Measurements from ENCODE around the gene SYCP1. TPM values are rescaled to one million over a fixed set of nuclear protein-coding genes. Genes with fewer than 3 reads are reported as not detected.
"Not testable (repeated sequence)": the region's sequence is repeated elsewhere in the genome, so short reads cannot be mapped to it uniquely, and the experiment has no call there.

The SYCP1 gene
- total RNA-seq, 2 experiments from 2014 or later, result not detected

- POLR2A ChIA-PET, result no interaction called here
Measured at GRCh38 chr1:114892194-114892918, 37.7 kb downstream of the SYCP1 start.

DNA sequence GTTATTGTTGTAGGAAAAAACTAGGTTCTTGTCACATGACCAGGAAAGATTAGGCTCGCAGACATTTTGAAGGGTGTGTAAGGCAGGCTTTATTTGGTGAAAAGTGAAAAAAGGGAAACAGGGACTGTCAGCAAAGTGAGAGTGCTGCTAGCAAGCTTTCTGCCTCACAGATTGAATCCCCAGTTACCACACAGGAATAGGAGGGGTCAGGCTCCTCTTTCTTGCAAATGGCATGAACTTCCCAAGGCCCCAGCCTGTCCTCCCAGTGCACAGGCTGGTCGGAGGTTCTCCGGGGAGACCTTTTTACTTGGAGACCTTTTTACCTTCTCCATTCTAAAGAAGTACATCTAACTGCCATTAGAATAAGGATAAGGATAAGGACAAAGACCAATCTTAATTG is 42.1 kb downstream of the SYCP1 start:
- H3K4me1 Mint-ChIP-seq (ENCODE audit: low read depth), result no peaks in the 10 kb centered on the region
- no peak for DNase-seq
- POLR2A ChIA-PET, result no interaction called here
- no peak for ATAC-seq
- CTCF ChIA-PET, result no interaction called here
- no peaks in the 10 kb centered on the region for H3K9me3 Mint-ChIP-seq (ENCODE audit: insufficient read depth)
- no peak overlapping the region for H3K27ac Mint-ChIP-seq
- H3K36me3 Mint-ChIP-seq (ENCODE audit: low read depth), result no peaks in the 10 kb centered on the region
- no peak overlapping the region for H3K4me3 Mint-ChIP-seq
- H3K27me3 Mint-ChIP-seq (ENCODE audit: low read depth), result peaks cover 17% of the 10 kb centered on the region

More at GRCh38 chr1:114892194-114892918, 37.7 kb downstream of the SYCP1 start:
- Mint-ChIP-seq H3K36me3 (ENCODE audit: low read depth) (no peaks in the 10 kb centered on the region), H3K27ac (no peak overlapping the region), H3K4me3 (no peak overlapping the region), H3K27me3 (ENCODE audit: low read depth) (peaks cover 26% of the 10 kb centered on the region), H3K9me3 (ENCODE audit: insufficient read depth) (no peaks in the 10 kb centered on the region), H3K4me1 (ENCODE audit: low read depth) (no peaks in the 10 kb centered on the region)
- no peak for ATAC-seq
- CTCF ChIA-PET, result no interaction called here
- DNase-seq, result no peak

DNA sequence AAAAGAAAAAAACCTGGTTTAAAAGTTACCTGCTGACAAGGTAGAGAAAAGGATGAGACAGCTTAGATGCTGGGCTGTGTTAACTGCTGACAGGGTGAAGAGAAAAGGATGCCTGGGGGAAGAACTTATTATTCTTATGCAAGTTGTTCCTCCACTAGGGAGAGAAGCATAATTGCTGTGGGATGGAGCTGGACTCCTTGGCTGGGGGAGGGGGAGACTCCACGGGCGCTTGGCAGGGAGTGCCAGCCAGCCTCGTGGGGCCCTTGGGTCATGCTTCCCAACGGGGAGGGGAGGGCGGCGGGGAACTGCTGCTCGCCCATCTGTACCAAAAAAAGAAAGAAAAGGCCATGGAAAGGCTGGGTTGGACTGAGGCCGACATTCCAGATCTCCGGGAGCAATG is 47.2 kb downstream of the SYCP1 start:
- H3K27ac Mint-ChIP-seq, result no peak overlapping the region
- ATAC-seq (no peak), DNase-seq (no peak)
- POLR2A ChIA-PET, result no interaction called here
- CTCF ChIA-PET, result no interaction called here
- peaks cover 4% of the 10 kb centered on the region for H3K27me3 Mint-ChIP-seq (ENCODE audit: low read depth)
- H3K4me1 Mint-ChIP-seq (ENCODE audit: low read depth), result no peaks in the 10 kb centered on the region
- H3K9me3 Mint-ChIP-seq (ENCODE audit: insufficient read depth), result no peaks in the 10 kb centered on the region
- no peaks in the 10 kb centered on the region for H3K36me3 Mint-ChIP-seq (ENCODE audit: low read depth)
- H3K4me3 Mint-ChIP-seq, result no peak overlapping the region

GRCh38 chr1:114902343-114902742 is 47.7 kb downstream of the SYCP1 start:
- no peaks in the 10 kb centered on the region for H3K9me3 Mint-ChIP-seq (ENCODE audit: insufficient read depth)
- CTCF ChIA-PET, result no interaction called here

DNA sequence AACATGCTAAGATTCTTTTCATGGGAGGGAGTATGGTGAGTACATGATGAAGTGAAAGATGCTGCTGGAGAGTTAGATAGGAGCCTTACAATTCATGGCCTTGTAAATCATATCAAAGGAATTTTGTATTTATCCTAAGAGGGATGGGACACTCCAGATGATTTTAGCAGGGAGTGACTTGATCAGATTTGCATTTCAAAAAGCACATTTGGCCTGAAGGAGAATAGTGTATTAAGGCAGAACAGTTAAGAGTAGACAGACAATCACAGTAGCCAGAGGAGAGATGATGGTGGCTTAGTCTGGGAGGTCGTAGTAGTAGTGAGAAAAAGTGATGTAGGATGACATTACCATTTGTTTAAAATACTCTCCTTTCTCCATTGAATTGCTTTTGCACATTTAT is 48.8 kb downstream of the SYCP1 start:
- H3K9me3 Mint-ChIP-seq (ENCODE audit: insufficient read depth), result no peaks in the 10 kb centered on the region
- H3K27me3 Mint-ChIP-seq (ENCODE audit: low read depth), result peaks cover 7% of the 10 kb centered on the region
- ATAC-seq (no peak), DNase-seq (no peak)
- no peaks in the 10 kb centered on the region for H3K4me1 Mint-ChIP-seq (ENCODE audit: low read depth)
- H3K36me3 Mint-ChIP-seq (ENCODE audit: low read depth), result no peaks in the 10 kb centered on the region
- no peak overlapping the region for H3K27ac Mint-ChIP-seq
- ChIA-PET POLR2A (no interaction called here), CTCF (no interaction called here)
- no peak overlapping the region for H3K4me3 Mint-ChIP-seq

More at GRCh38 chr1:114902343-114902742, 47.7 kb downstream of the SYCP1 start:
- POLR2A ChIA-PET, result no interaction called here
- Mint-ChIP-seq H3K27me3 (ENCODE audit: low read depth) (peaks cover 4% of the 10 kb centered on the region), H3K27ac (no peak overlapping the region), H3K4me3 (no peak overlapping the region), H3K36me3 (ENCODE audit: low read depth) (no peaks in the 10 kb centered on the region), H3K4me1 (ENCODE audit: low read depth) (no peaks in the 10 kb centered on the region)
- DNase-seq (no peak), ATAC-seq (no peak)

DNA sequence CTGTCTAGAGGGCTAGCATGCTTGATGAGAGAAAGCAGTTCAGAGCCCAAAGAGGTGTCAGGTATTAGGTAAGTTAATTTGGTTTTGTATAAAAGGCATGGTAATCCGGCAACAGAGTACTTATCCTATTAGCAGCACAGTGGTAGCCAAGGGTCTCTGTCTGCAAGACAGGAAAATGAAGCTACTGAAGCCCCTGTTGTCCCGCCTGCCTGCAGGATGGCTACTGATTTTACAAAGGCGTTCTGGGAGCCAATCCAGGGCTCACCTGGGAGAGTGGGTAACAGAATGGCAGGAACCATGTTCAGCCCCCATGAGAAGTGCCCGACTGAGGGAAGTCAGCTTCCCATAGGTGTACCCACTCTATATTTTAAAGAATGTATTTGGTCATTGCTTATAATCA is 61.1 kb downstream of the SYCP1 start:
- CTCF ChIA-PET; H3K4me3 Mint-ChIP-seq; DNase-seq; H3K4me1 Mint-ChIP-seq (ENCODE audit: low read depth); H3K9me3 Mint-ChIP-seq (ENCODE audit: insufficient read depth); H3K36me3 Mint-ChIP-seq (ENCODE audit: low read depth); H3K27ac Mint-ChIP-seq; ATAC-seq; POLR2A ChIA-PET: not testable (repeated sequence)
- H3K27me3 Mint-ChIP-seq (ENCODE audit: low read depth), result peaks cover 37% of the 10 kb centered on the region

DNA sequence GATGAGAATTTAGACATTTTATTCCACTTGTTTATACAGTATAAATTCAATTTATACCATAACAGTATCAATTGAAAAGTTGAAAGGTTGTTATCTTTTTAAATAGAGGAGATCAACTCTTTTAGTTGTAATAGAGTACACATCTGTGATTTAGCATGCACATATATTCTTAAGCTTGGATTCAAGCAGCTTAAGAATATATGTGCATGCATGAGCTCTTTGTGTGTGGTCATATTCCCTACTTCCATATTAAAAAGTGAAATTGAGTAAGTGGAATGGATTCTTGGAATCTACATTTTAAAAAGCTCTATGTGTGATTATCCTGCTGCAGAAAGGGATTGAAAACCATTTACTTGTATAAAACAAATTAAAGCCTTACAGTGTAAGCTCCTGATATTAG is 71.9 kb downstream of the SYCP1 start:
- POLR2A ChIA-PET, result no interaction called here
- Mint-ChIP-seq H3K4me3 (no peak overlapping the region), H3K9me3 (ENCODE audit: insufficient read depth) (no peaks in the 10 kb centered on the region), H3K4me1 (ENCODE audit: low read depth) (no peaks in the 10 kb centered on the region), H3K27me3 (ENCODE audit: low read depth) (peaks cover 9% of the 10 kb centered on the region), H3K36me3 (ENCODE audit: low read depth) (peaks cover 3% of the 10 kb centered on the region), H3K27ac (no peak overlapping the region)
- CTCF ChIA-PET, result no interaction called here
- no peak for ATAC-seq
- no peak for DNase-seq

DNA sequence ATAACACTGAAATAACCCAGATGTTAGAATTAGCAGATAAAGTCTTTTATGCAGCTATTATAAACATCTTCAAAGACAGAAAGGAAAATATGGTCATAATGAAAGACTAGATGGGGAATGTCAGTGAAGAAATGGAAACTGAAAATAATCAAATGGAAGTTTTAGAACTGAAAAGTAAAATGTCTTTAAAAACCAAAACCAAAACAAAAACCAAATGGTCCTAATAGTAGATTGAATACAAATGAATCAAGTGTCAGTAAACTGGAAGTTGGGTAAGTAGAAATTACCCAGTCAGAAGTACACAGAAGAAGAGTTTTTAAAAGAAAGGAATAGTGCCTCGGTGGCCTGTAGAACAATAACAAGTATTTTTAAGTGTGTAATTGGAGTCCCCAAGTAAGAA is 72.7 kb downstream of the SYCP1 start:
- DNase-seq, result no peak
- Mint-ChIP-seq H3K27me3 (ENCODE audit: low read depth) (peaks cover 9% of the 10 kb centered on the region), H3K27ac (no peak overlapping the region), H3K9me3 (ENCODE audit: insufficient read depth) (no peaks in the 10 kb centered on the region), H3K36me3 (ENCODE audit: low read depth) (peaks cover 3% of the 10 kb centered on the region), H3K4me1 (ENCODE audit: low read depth) (no peaks in the 10 kb centered on the region), H3K4me3 (no peak overlapping the region)
- ATAC-seq, result no peak
- POLR2A ChIA-PET, result no interaction called here
- CTCF ChIA-PET, result no interaction called here

DNA sequence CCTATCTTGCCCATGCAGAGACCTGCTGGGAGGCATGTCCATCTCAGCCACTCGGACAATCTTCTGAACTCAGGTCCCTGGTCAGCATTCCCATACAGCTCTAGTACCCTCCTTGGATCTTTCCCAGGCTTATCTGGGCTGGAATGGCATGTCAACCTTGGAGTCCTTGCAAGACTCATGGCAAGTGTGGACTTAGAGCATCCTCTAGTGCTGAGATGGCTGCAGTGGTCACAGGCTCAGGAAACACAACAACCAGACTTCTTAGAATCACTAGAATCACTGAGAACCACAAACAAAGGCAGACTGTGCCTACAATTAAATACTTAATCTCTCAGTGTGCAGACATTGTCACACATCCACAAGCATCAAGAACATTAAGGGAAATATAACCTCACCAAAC is 101.9 kb downstream of the SYCP1 start:
- H3K27me3 Mint-ChIP-seq (ENCODE audit: low read depth), result peaks cover 17% of the 10 kb centered on the region
- DNase-seq, result no peak
- H3K27ac Mint-ChIP-seq, result no peak overlapping the region
- H3K36me3 Mint-ChIP-seq (ENCODE audit: low read depth), result no peaks in the 10 kb centered on the region
- H3K4me3 Mint-ChIP-seq, result no peak overlapping the region
- ChIA-PET POLR2A (no interaction called here), CTCF (no interaction called here)
- no peaks in the 10 kb centered on the region for H3K4me1 Mint-ChIP-seq (ENCODE audit: low read depth)
- no peak for ATAC-seq
- no peaks in the 10 kb centered on the region for H3K9me3 Mint-ChIP-seq (ENCODE audit: insufficient read depth)

DNA sequence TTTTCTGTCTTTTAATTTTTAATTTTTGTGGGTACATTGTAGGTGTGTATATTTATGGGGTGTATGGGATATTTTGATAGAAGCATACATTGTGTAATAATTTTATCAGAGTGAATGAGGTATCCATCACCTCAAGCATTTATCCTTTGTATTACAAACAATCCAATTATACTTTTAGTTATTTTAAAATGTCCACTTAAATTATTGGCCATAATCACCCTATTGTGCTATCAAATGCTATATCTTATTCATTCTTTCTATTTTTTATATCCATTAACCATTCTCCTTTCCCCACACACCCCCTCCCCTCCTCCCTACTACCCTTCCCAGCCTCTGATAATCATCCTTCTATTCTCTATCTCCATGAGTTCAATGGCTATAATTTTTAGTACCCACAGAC is 104.8 kb downstream of the SYCP1 start:
- peaks cover 28% of the 10 kb centered on the region for H3K27me3 Mint-ChIP-seq (ENCODE audit: low read depth)
- CTCF ChIA-PET, result no interaction called here

DNA sequence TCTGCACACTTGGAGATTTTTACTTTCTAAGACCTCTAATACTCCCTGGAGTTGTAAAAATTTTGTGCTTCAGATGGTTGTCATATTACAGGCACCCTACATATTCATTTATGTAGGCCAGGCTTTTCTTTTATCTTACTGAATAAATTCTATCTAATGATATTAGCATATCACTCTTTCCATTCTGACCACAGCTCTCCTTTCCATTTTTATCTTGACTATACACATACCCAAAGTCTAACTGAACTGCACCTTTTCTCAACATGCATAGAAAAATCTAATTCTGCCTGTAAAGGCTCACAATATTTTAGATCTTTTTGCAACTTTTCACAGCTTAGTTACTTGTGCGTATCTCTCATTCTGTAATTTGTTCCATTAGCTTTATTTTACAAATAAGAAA is 122.2 kb downstream of the SYCP1 start:
- no peak for DNase-seq
- H3K9me3 Mint-ChIP-seq (ENCODE audit: insufficient read depth), result no peaks in the 10 kb centered on the region
- no peak overlapping the region for H3K27ac Mint-ChIP-seq
- CTCF ChIA-PET, result interaction anchor here (1.4 to 2.7 kb wide), 3 partner anchors 76 to 162 kb away, joined by 3 to 31 read pairs (median 13); no protein-coding TSS in a partner anchor
- no peak overlapping the region for H3K4me3 Mint-ChIP-seq
- POLR2A ChIA-PET, result no interaction called here
- ATAC-seq, result no peak
- no peaks in the 10 kb centered on the region for H3K4me1 Mint-ChIP-seq (ENCODE audit: low read depth)
- no peaks in the 10 kb centered on the region for H3K36me3 Mint-ChIP-seq (ENCODE audit: low read depth)
- peaks cover 13% of the 10 kb centered on the region for H3K27me3 Mint-ChIP-seq (ENCODE audit: low read depth)

More for the DNA sequence above, 104.8 kb downstream of the SYCP1 start:
- ATAC-seq, result no peak
- POLR2A ChIA-PET, result no interaction called here
- no peak for DNase-seq
- Mint-ChIP-seq H3K4me1 (ENCODE audit: low read depth) (no peaks in the 10 kb centered on the region), H3K36me3 (ENCODE audit: low read depth) (no peaks in the 10 kb centered on the region), H3K27ac (no peak overlapping the region), H3K4me3 (no peak overlapping the region), H3K9me3 (ENCODE audit: insufficient read depth) (no peaks in the 10 kb centered on the region)

GRCh38 chr1:114979278-114979891 is 124.7 kb downstream of the SYCP1 start:
- Mint-ChIP-seq H3K4me1 (ENCODE audit: low read depth) (no peaks in the 10 kb centered on the region), H3K27me3 (ENCODE audit: low read depth) (peaks cover 4% of the 10 kb centered on the region), H3K9me3 (ENCODE audit: insufficient read depth) (peaks cover 12% of the 10 kb centered on the region), H3K4me3 (no peak overlapping the region), H3K36me3 (ENCODE audit: low read depth) (no peaks in the 10 kb centered on the region), H3K27ac (no peak overlapping the region)
- ChIA-PET POLR2A (no interaction called here), CTCF (interaction anchor here (0.6 to 1.6 kb wide), 9 partner anchors 10 to 137 kb away, joined by 3 to 39 read pairs (median 4); no protein-coding TSS in a partner anchor)
- peak; percentile 73 for DNase-seq
- no peak for ATAC-seq

All from activated CD8-positive, alpha-beta T cell treated with anti-CD3 and anti-CD28 coated beads, Interleukin-2, amount 10 ng/mL, durations not matched to agents 7 days and 5 days (primary cell).